ENCODE data around the gene PNMT.

DNA sequence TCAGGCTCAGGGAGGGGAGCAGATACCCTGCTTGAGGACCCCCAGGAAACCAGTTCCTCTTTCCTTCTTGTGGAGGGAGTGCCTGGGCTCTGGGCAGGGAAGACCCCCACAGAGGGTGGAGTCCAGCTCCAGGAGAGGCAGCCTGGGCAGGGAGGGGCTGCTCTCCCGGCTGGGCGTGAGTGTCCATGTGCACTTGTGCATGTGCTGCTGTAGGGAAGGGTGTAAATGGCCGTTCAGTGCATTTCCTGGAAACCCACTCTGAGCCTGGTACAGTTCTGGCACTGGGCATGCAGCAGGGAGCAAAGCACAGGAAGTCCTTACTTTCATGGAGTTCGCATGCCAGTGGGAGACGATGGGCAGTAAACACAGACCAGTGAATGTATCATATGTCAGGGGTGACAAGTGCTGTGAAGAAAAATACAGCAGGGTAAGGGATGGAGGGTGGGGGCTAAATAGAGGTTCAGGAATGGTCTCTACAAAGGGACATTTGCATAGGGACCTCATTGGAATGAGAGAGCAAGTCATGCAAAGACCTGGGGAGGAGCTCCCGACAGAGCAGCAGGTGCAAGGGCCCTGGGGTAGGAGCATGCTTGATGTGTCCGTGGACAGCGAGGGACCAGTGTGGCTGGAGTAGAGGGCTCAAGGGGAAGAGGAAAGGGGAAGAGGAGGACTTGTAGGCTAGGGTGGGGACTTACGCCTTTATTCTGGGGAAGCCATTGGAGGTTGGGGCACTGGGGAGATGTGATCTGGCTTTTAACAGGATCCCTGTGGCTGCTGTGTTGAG is 25.8 kb upstream of the PNMT start:
- TF ChIP-seq, protein P1, sequence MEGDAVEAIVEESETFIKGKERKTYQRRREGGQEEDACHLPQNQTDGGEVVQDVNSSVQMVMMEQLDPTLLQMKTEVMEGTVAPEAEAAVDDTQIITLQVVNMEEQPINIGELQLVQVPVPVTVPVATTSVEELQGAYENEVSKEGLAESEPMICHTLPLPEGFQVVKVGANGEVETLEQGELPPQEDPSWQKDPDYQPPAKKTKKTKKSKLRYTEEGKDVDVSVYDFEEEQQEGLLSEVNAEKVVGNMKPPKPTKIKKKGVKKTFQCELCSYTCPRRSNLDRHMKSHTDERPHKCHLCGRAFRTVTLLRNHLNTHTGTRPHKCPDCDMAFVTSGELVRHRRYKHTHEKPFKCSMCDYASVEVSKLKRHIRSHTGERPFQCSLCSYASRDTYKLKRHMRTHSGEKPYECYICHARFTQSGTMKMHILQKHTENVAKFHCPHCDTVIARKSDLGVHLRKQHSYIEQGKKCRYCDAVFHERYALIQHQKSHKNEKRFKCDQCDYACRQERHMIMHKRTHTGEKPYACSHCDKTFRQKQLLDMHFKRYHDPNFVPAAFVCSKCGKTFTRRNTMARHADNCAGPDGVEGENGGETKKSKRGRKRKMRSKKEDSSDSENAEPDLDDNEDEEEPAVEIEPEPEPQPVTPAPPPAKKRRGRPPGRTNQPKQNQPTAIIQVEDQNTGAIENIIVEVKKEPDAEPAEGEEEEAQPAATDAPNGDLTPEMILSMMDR (conservative IDR thresholded peaks at IDR 0.05 in 1 of 2, IDR thresholded peaks at IDR 0.05 in 1 of 2; ENCODE audit: extremely low read depth in 1 of 2, insufficient read depth in 1 of 2, low read depth in 1 of 2, low read length in 2 of 2): no peak
- no peak for TF ChIP-seq EZH2 (IDR thresholded peaks at IDR 0.05; ENCODE audit: borderline replicate concordance, low read length)
